ENCODE measurements around the gene VSIG2.

The VSIG2 gene

GRCh38 chr11:124725719-124726105 lies 26.3 kb downstream of the VSIG2 start:
- no peak for TF ChIP-seq CTCF (conservative IDR thresholded peaks at IDR 0.05)
- peak overlapping the region; percentile 77 for H3K27ac ChIP-seq

GRCh38 chr11:124724979-124725718 lies 26.9 kb downstream of the VSIG2 start:
- peak overlapping the region; percentile 77 for H3K27ac ChIP-seq
- TF ChIP-seq CTCF (conservative IDR thresholded peaks at IDR 0.05): no peak

DNA sequence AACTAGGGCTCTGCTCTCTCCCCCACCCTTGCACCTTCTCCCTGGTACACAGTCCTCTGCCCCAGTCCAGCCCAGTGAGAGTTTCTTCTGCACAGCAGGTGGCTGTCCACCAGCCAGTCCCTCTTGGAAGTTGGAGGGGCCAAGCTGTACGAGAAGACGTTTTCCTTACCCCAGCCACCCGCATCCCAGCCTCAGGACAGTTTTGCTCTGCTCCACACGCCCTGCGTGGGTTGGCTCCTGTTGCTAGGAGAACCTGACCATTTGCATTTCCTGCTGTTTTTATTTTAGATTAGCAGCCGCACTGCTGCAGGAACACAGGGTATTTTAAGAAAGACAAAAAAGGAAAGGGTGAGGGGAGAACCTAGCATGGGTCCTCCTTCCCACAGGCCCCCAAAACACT lies 29.9 kb downstream of the VSIG2 start:
- H3K27ac ChIP-seq: no peak overlapping the region
- no peak for TF ChIP-seq CTCF (conservative IDR thresholded peaks at IDR 0.05)

- TF ChIP-seq CTCF (conservative IDR thresholded peaks at IDR 0.05): no peak
- H3K27ac ChIP-seq: no peak overlapping the region
Measured at GRCh38 chr11:124719534-124719933, 32.5 kb downstream of the VSIG2 start.

- TF ChIP-seq CTCF (conservative IDR thresholded peaks at IDR 0.05): no peak
- H3K27ac ChIP-seq: no peak overlapping the region
Measured at GRCh38 chr11:124718801-124719200, 33.3 kb downstream of the VSIG2 start.

GRCh38 chr11:124717786-124718651 lies 34.0 kb downstream of the VSIG2 start:
- no peak for TF ChIP-seq CTCF (conservative IDR thresholded peaks at IDR 0.05)
- peak overlapping the region; percentile 59 for H3K27ac ChIP-seq

GRCh38 chr11:124717421-124717785 lies 34.7 kb downstream of the VSIG2 start:
- H3K27ac ChIP-seq: peak overlapping the region; percentile 59

More at GRCh38 chr11:124717421-124717785, 34.7 kb downstream of the VSIG2 start:
- TF ChIP-seq CTCF (conservative IDR thresholded peaks at IDR 0.05): no peak
